ENCODE results near the gene XIRP2. TPM values are rescaled to one million over a fixed set of nuclear protein-coding genes. Genes with fewer than 3 reads are reported as not detected.
A peak's percentile ranks its signal among the peaks of the same experiment; 100 is the strongest.

The XIRP2 gene
- total RNA-seq, 1 donor from 2014 or later = not detected

- peaks cover 4% of the 10 kb centered on the region for H3K4me1 ChIP-seq
- H3K9me3 Mint-ChIP-seq = no peaks in the 10 kb centered on the region
- DNase-seq (ENCODE audit: low spot score) = no peak
- H3K27ac ChIP-seq = no peak overlapping the region
- H3K36me3 Mint-ChIP-seq = no peaks in the 10 kb centered on the region
- no peaks in the 10 kb centered on the region for H3K79me2 ChIP-seq (ENCODE audit: low read depth)
- H3K27me3 ChIP-seq = no peaks in the 10 kb centered on the region
- H3K4me3 Mint-ChIP-seq = no peak overlapping the region
- no peak overlapping the region for H3K4me3 ChIP-seq
- H3K27ac Mint-ChIP-seq = no peak overlapping the region
- H3K36me3 ChIP-seq = no peaks in the 10 kb centered on the region
- H3F3A ChIP-seq (ENCODE audit: low read depth) = no peaks in the 10 kb centered on the region
- H3K27me3 Mint-ChIP-seq (ENCODE audit: insufficient read depth, low read depth) = peaks cover 2% of the 10 kb centered on the region
- no peak overlapping the region for H3K4me2 ChIP-seq
- H2AFZ ChIP-seq (replicated peaks) = no peak overlapping the region
- H3K9ac ChIP-seq = no peak overlapping the region
- no peaks in the 10 kb centered on the region for H4K20me1 ChIP-seq (ENCODE audit: low read depth)
- TF ChIP-seq EZH2phosphoT487 (IDR thresholded peaks at IDR 0.05) = no peak
- no peak for TF ChIP-seq EZH2 (IDR thresholded peaks at IDR 0.05)
- no peak for TF ChIP-seq CTCF (IDR thresholded peaks at IDR 0.05)
- no peaks in the 10 kb centered on the region for H3K4me1 Mint-ChIP-seq
- no peaks in the 10 kb centered on the region for H3K9me3 ChIP-seq (ENCODE audit: low read depth)
These were observed 4.1 kb downstream of the XIRP2 start for GRCh38 chr2:166892397-166892796.

GRCh38 chr2:166895243-166895642, 7.0 kb downstream of the XIRP2 start:
- Histone ChIP-seq H2AFZ (replicated peaks) (peak overlapping the region; percentile 19), H3K27me3 (no peaks in the 10 kb centered on the region), H3F3A (ENCODE audit: low read depth) (no peaks in the 10 kb centered on the region), H3K4me1 (peaks cover 4% of the 10 kb centered on the region), H3K9me3 (ENCODE audit: low read depth) (no peaks in the 10 kb centered on the region), H3K27ac (no peak overlapping the region), H3K4me2 (no peak overlapping the region), H3K9ac (no peak overlapping the region), H4K20me1 (ENCODE audit: low read depth) (no peaks in the 10 kb centered on the region), H3K79me2 (ENCODE audit: low read depth) (no peaks in the 10 kb centered on the region), H3K36me3 (no peaks in the 10 kb centered on the region), H3K4me3 (no peak overlapping the region)
- H3K36me3 Mint-ChIP-seq = no peaks in the 10 kb centered on the region
- no peak overlapping the region for H3K27ac Mint-ChIP-seq
- no peak overlapping the region for H3K4me3 Mint-ChIP-seq
- no peaks in the 10 kb centered on the region for H3K9me3 Mint-ChIP-seq
- DNase-seq (ENCODE audit: low spot score) = no peak
- no peaks in the 10 kb centered on the region for H3K4me1 Mint-ChIP-seq
- H3K27me3 Mint-ChIP-seq (ENCODE audit: insufficient read depth, low read depth) = peaks cover 2% of the 10 kb centered on the region
- TF ChIP-seq CTCF (IDR thresholded peaks at IDR 0.05) = peak; percentile 14
- no peak for TF ChIP-seq EZH2phosphoT487 (IDR thresholded peaks at IDR 0.05)
- TF ChIP-seq EZH2 (IDR thresholded peaks at IDR 0.05) = no peak

- no peak for TF ChIP-seq CTCF (IDR thresholded peaks at IDR 0.05)
- no peak for TF ChIP-seq EZH2phosphoT487 (IDR thresholded peaks at IDR 0.05)
- TF ChIP-seq EZH2 (IDR thresholded peaks at IDR 0.05) = no peak
- Mint-ChIP-seq H3K27ac (no peak overlapping the region), H3K4me3 (no peak overlapping the region), H3K27me3 (ENCODE audit: insufficient read depth, low read depth) (peaks cover 4% of the 10 kb centered on the region), H3K4me1 (no peaks in the 10 kb centered on the region), H3K9me3 (no peaks in the 10 kb centered on the region), H3K36me3 (no peaks in the 10 kb centered on the region)
- Histone ChIP-seq H3K4me1 (no peaks in the 10 kb centered on the region), H3K36me3 (no peaks in the 10 kb centered on the region), H3K4me3 (no peak overlapping the region), H2AFZ (replicated peaks) (no peak overlapping the region), H3K79me2 (ENCODE audit: low read depth) (no peaks in the 10 kb centered on the region), H4K20me1 (ENCODE audit: low read depth) (no peaks in the 10 kb centered on the region), H3K9ac (no peak overlapping the region), H3F3A (ENCODE audit: low read depth) (no peaks in the 10 kb centered on the region), H3K27me3 (no peaks in the 10 kb centered on the region), H3K27ac (no peak overlapping the region), H3K9me3 (ENCODE audit: low read depth) (no peaks in the 10 kb centered on the region), H3K4me2 (no peak overlapping the region)
- no peak for DNase-seq (ENCODE audit: low spot score)
These were observed 9.4 kb downstream of the XIRP2 start for GRCh38 chr2:166897666-166898065.

Data from neural progenitor cell (in vitro differentiated cells).